ENCODE measurements around the gene MAOB.

- TF ChIP-seq CTCF (IDR thresholded peaks at IDR 0.05) (no peak), POLR2A (IDR thresholded peaks at IDR 0.05) (no peak)
Observed at GRCh38 chrX:43745938-43746721, 136.1 kb downstream of the MAOB start.
